Measurements from ENCODE around the gene DGKD. TPM values are rescaled to one million over a fixed set of nuclear protein-coding genes. Genes with fewer than 3 reads are reported as not detected.

Gene DGKD
- total and polyA plus RNA-seq, 10 of the 15 experiments (the other 5 are each of a cell fraction or from before 2014, with no cell fraction given): 2.7 to 81.9 (median 27.0) TPM

DNA sequence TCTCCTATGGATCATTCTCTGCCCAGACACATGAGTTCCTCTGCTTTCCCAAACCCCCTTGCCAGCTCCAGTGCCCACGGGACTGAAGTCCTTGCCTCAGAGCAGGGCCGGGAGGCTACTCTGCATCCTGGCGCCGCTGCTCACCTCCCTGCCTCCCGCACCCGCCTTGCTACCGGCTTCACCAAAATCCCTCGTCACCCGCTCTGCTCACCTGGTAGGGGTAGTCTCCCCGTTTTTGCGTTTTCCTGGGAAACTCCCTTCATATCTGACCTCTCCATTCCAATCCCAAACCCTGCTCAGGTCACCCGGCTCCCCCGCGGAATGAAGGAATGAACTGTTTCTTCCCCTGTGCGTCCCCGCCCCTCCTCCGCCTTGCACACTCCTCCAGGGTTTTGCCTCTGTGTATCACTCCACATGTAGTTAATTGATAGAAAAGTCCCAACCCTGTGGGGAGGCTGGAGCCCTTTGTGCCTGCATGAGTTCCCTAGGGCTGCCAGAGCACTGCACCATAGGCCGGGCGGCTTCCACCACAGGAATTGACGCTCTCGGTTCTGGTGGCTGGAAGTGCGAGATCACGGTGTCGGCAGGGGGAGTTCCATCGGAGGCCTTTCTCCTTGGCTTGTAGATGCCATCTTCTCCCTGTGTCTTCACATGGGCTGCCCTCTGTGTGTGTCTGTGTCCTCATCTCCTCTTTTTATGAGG lies 2.0 kb upstream of the DGKD start:
- peaks cover 28% of the 10 kb centered on the region for H3K79me2 ChIP-seq (ENCODE audit: control insufficient read depth, insufficient read depth, low read length)

More for the DNA sequence above, 2.0 kb upstream of the DGKD start:
- WGBS (ENCODE audit: insufficient coverage, insufficient replicate concordance, low lambda C conversion rate, missing lambda C conversion rate): 98% methylated on average over 22 of the region's 25 CpGs
- BruUV-seq (replicated peaks): no TSS peak
- Histone ChIP-seq H3K27ac (ENCODE audit: control insufficient read depth, insufficient read depth) (no peak overlapping the region), H4K20me1 (ENCODE audit: control insufficient read depth, insufficient read depth) (no peaks in the 10 kb centered on the region), H3K4me2 (ENCODE audit: control insufficient read depth, insufficient read depth) (no peak overlapping the region), H3K4me1 (ENCODE audit: control insufficient read depth, insufficient read depth, low read length) (peaks cover 33% of the 10 kb centered on the region), H3K36me3 (ENCODE audit: control insufficient read depth in 2 of 2, insufficient read depth in 2 of 2, low read length in 1 of 2) (no peaks in the 10 kb centered on the region), H3K9me3 (replicated peaks; ENCODE audit: control insufficient read depth, insufficient read depth, low read length) (no peaks in the 10 kb centered on the region), H3K4me3 (no peak overlapping the region), H2AFZ (ENCODE audit: control insufficient read depth, low read depth, low read length) (no peak overlapping the region), H3K9ac (ENCODE audit: control insufficient read depth, insufficient read depth, low read length) (no peak overlapping the region), H3K27me3 (replicated peaks in 1 of 2; ENCODE audit: control insufficient read depth in 2 of 2, insufficient read depth in 2 of 2, low read length in 1 of 2) (no peaks in the 10 kb centered on the region)
- SMC1A ChIA-PET (ENCODE audit: uncharacterized antibody, unreplicated experiment): no interaction called here
- intact Hi-C loops (cut with micrococcal nuclease; ENCODE audit: unreplicated experiment) (no loop called here), in situ Hi-C loops (cut with MboI) (no loop called here)
- POLR2A ChIA-PET: no interaction called here
- DNase-seq (ENCODE audit: low read depth, low spot score) (no peak), ATAC-seq (no peak), FAIRE-seq (no peak)
- CTCF ChIA-PET: no interaction called here
- no peak for TF ChIP-seq MYB (IDR thresholded peaks at IDR 0.05; ENCODE audit: borderline replicate concordance, low read depth, low read length)
- TF ChIP-seq IKZF2 (IDR thresholded peaks at IDR 0.05): no peak
- TF ChIP-seq ZBTB33 (IDR thresholded peaks at IDR 0.05): no peak
- no peak for TF ChIP-seq SIN3A (IDR thresholded peaks at IDR 0.05; ENCODE audit: low read depth, low read length)
- no peak for TF ChIP-seq SMARCA5 (IDR thresholded peaks at IDR 0.05)
- no peak for TF ChIP-seq PAX5 (IDR thresholded peaks at IDR 0.05; ENCODE audit: borderline replicate concordance, low read depth, low read length)
- no peak for TF ChIP-seq BCL3 (IDR thresholded peaks at IDR 0.05; ENCODE audit: borderline replicate concordance, insufficient read depth, low read depth, low read length, poor library complexity, severe bottlenecking)
- no peak for TF ChIP-seq ZBTB4 (CRISPR knock-in tag; IDR thresholded peaks at IDR 0.05)
- TF ChIP-seq POLR2AphosphoS5 (IDR thresholded peaks at IDR 0.05; ENCODE audit: low read length): no peak
- TF ChIP-seq SMAD5 (IDR thresholded peaks at IDR 0.05; ENCODE audit: low read depth): no peak
- TF ChIP-seq CBX5 (IDR thresholded peaks at IDR 0.05; ENCODE audit: low read depth): no peak
- no peak for TF ChIP-seq CREM (IDR thresholded peaks at IDR 0.05; ENCODE audit: low read depth)
- TF ChIP-seq CHD2 (IDR thresholded peaks at IDR 0.05; ENCODE audit: borderline replicate concordance, low read depth, low read length): no peak
- no peak for TF ChIP-seq ASH2L (IDR thresholded peaks at IDR 0.05; ENCODE audit: borderline replicate concordance, low read depth)
- no peak for TF ChIP-seq HDGF (IDR thresholded peaks at IDR 0.05)
- RAD21 ChIA-PET (ENCODE audit: unreplicated experiment): no interaction called here
